HG03280 (cell line): Measurements from ENCODE around the gene UFSP1.
"Not testable (repeated sequence)": the region's sequence is repeated elsewhere in the genome, so short reads cannot be mapped to it uniquely, and the experiment has no call there.

Experiments used
- ATAC-seq: cut with Tn5 transposase; IDR thresholded peaks from one replicate; pipeline ENCODE4 v1.9.1; 2021; ENCODE audit warnings: mild to moderate bottlenecking, moderate library complexity; ENCODE audit not compliant: unreplicated experiment

Gene UFSP1

GRCh38 chr7:100888988-100889750, at the start of gene UFSP1:
Gene UFSP1 (minus strand): TSS chr7:100889715. CDS start chr7:100889271, 444 bp downstream.
- peak; percentile 22 for ATAC-seq

GRCh38 chr7:100936167-100936566, 46.7 kb upstream of the UFSP1 start:
- not testable (repeated sequence) for ATAC-seq

GRCh38 chr7:100935381-100935780, 45.9 kb upstream of the UFSP1 start:
- not testable (repeated sequence) for ATAC-seq

- ATAC-seq, result no peak
Measured at GRCh38 chr7:100933734-100934133, 44.2 kb upstream of the UFSP1 start.

GRCh38 chr7:100929808-100930174, 40.3 kb upstream of the UFSP1 start:
- no peak for ATAC-seq

GRCh38 chr7:100923616-100924015, 34.1 kb upstream of the UFSP1 start:
- not testable (repeated sequence) for ATAC-seq

GRCh38 chr7:100921039-100921438, 31.5 kb upstream of the UFSP1 start:
- ATAC-seq, result no peak

GRCh38 chr7:100919779-100920437, 30.4 kb upstream of the UFSP1 start:
- not testable (repeated sequence) for ATAC-seq

GRCh38 chr7:100919335-100919734, 29.8 kb upstream of the UFSP1 start:
- not testable (repeated sequence) for ATAC-seq

GRCh38 chr7:100914879-100915447, 25.4 kb upstream of the UFSP1 start:
- no peak for ATAC-seq

- no peak for ATAC-seq
Measured at GRCh38 chr7:100914208-100914878, 24.8 kb upstream of the UFSP1 start.

GRCh38 chr7:100911484-100911883, 22.0 kb upstream of the UFSP1 start:
- no peak for ATAC-seq

- not testable (repeated sequence) for ATAC-seq
Measured at GRCh38 chr7:100910443-100910842, 20.9 kb upstream of the UFSP1 start.

- no peak for ATAC-seq
Measured at GRCh38 chr7:100908512-100908911, 19.0 kb upstream of the UFSP1 start.

GRCh38 chr7:100902638-100903037, 13.1 kb upstream of the UFSP1 start:
- no peak for ATAC-seq

GRCh38 chr7:100901921-100902332, 12.4 kb upstream of the UFSP1 start:
- no peak for ATAC-seq

GRCh38 chr7:100900978-100901377, 11.5 kb upstream of the UFSP1 start:
- no peak for ATAC-seq

GRCh38 chr7:100899432-100899831, 9.9 kb upstream of the UFSP1 start:
- ATAC-seq, result no peak

- ATAC-seq, result no peak
Measured at GRCh38 chr7:100897772-100898454, 8.4 kb upstream of the UFSP1 start.

- no peak for ATAC-seq
Measured at GRCh38 chr7:100896732-100897608, 7.5 kb upstream of the UFSP1 start.
